Upper lobe of right lung (tissue), 1 donor: ENCODE data around the gene PIAS1. TPM values are rescaled to one million over a fixed set of nuclear protein-coding genes. Genes with fewer than 3 reads are reported as not detected.

Experiments
- ATAC-seq: fragments of 200-7000 bp; cut with Tn5 transposase; one replicate; pipeline ENCODE4 v1.9.1; 2020; ENCODE audit warnings: mild to moderate bottlenecking, moderate library complexity
- DNase-seq: peaks from one replicate; pipeline ENCODE4 v3.0.0-alpha.2; 2020
- H3K27ac ChIP-seq: fragments of 200-600 bp; one replicate; pipeline ENCODE4 v1.8.0; 2022
- H3K27me3 ChIP-seq: fragments of 200-600 bp; one replicate; pipeline ENCODE4 v1.8.0; 2022; ENCODE audit warnings: mild to moderate bottlenecking
- H3K36me3 ChIP-seq: fragments of 200-600 bp; one replicate; pipeline ENCODE4 v1.8.0; 2022
- H3K4me1 ChIP-seq: fragments of 200-600 bp; one replicate; pipeline ENCODE4 v1.8.0; 2022
- H3K4me3 ChIP-seq: fragments of 200-600 bp; one replicate; pipeline ENCODE4 v1.8.0; 2022; ENCODE audit warnings: mild to moderate bottlenecking
- H3K9me3 ChIP-seq: fragments of 200-600 bp; one replicate; pipeline ENCODE4 v1.8.0; 2022
- intact Hi-C: fragments of 100-400 bp; cut with DNase I; formaldehyde crosslinking; loops from one replicate; pipeline ENCODE4 v1.11.0; 2022
- total RNA-seq: library from RNA; stranded (reverse); fragmentation: NEBNext Ultra II Directional; extraction: Animal tissue kit (Norgen Biotek cat#: 25700); gene quantifications from one replicate; pipeline ENCODE4 v1.2.1, GENCODE V29; 2021
- TF ChIP-seq, protein P1 (sequence below): fragments of 200-600 bp; IDR thresholded peaks from one replicate; pipeline ENCODE4 v1.8.0; 2022; ENCODE audit warnings: antibody characterized with exemption
- donor health status: DM: no; HTN: yes; CAD: no; lungs with severe emphysema.

Gene PIAS1
- total RNA-seq, 1 donor from 2014 or later, result 62.0 TPM

DNA sequence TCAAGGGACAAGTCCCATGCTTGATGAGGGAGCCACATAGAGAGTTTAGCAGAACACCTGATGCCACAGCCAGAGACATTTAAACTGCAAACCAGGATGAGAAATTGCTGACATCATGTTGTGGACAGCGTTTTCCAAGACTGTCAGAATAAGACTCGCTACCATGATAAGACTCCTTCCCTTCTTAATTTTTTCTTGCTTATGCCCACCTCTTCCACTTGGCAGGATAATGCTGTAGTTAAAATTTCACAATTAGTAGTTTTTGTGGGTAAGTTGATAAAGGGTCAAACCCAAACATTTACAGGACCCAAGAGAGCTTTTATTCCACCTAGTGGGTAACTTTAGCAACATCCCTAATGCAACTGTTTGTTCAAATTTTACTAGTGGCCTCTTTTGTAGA lies 3.0 kb upstream of the PIAS1 start:
- H3K36me3 ChIP-seq, result no peaks in the 10 kb centered on the region
- peaks cover 9% of the 10 kb centered on the region for H3K4me1 ChIP-seq
- no peak overlapping the region for H3K4me3 ChIP-seq
- H3K27ac ChIP-seq, result no peak overlapping the region
- TF ChIP-seq, protein P1, sequence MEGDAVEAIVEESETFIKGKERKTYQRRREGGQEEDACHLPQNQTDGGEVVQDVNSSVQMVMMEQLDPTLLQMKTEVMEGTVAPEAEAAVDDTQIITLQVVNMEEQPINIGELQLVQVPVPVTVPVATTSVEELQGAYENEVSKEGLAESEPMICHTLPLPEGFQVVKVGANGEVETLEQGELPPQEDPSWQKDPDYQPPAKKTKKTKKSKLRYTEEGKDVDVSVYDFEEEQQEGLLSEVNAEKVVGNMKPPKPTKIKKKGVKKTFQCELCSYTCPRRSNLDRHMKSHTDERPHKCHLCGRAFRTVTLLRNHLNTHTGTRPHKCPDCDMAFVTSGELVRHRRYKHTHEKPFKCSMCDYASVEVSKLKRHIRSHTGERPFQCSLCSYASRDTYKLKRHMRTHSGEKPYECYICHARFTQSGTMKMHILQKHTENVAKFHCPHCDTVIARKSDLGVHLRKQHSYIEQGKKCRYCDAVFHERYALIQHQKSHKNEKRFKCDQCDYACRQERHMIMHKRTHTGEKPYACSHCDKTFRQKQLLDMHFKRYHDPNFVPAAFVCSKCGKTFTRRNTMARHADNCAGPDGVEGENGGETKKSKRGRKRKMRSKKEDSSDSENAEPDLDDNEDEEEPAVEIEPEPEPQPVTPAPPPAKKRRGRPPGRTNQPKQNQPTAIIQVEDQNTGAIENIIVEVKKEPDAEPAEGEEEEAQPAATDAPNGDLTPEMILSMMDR, result no peak
- intact Hi-C loops, result no loop called here
- DNase-seq (no peak), ATAC-seq (no peak)
- H3K9me3 ChIP-seq, result no peaks in the 10 kb centered on the region
- H3K27me3 ChIP-seq, result no peaks in the 10 kb centered on the region

DNA sequence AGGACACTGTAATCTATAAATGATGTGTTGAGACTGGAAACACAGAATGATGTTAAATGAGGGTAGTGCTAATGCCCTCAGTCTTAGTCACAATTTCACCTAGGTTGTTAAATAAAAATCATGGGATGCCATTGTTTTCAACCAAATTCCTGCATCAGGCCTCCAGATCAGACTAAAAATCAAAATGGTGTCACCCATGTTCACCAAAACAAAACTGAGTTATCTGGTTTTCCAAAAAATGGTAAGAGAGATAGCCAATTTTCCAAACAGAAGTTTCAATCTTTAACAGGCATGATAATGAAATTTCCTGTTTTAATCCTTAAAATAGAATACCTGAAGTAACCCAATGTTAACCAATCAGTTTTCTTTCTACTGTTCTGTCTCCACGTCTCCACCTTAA lies 2.2 kb upstream of the PIAS1 start:
- Histone ChIP-seq H3K4me1 (peaks cover 15% of the 10 kb centered on the region), H3K4me3 (no peak overlapping the region), H3K9me3 (no peaks in the 10 kb centered on the region), H3K27me3 (no peaks in the 10 kb centered on the region), H3K27ac (no peak overlapping the region), H3K36me3 (no peaks in the 10 kb centered on the region)
- no peak for ATAC-seq
- DNase-seq, result no peak
- intact Hi-C loops, result no loop called here
- TF ChIP-seq, protein P1, result no peak

DNA sequence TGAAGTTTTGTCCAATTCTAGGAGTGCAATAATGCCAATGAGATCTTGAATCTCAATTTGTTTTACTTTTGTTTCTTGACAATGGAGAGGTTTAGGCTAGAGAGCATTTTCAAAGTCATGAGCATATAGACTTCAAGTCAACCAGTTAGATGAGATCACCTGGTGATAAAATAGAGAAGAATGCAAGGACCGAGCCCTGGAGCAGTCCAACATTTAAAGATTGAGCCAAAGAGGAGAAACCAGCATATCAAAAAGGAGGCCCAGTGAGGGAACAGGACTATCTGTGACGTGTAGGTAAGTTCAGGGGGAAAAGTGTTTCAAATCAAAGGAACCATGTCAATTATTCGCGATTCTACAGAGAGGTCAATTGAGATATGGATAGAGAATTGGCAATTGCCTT lies 1.7 kb upstream of the PIAS1 start:
- peaks cover 21% of the 10 kb centered on the region for H3K4me1 ChIP-seq
- intact Hi-C loops, result no loop called here

DNA sequence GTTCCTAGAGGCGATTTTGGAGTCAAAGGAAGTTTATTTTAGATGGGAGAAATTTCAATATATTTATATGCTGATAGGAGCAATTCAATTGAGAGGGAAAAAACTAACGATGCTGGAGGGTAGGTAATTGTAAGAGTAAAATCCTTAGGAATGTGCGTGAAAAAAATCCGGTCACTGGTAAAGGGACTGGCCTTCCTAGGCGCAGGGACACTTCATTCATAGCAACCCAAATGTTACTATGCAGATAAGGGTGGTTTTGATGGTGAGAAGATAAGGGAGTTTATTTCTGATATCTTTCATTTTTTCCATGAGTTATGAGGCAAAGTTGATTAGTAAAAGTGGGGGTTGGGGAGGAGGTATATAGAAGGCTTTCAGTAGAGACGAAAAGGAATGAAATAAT lies 1.1 kb upstream of the PIAS1 start:
- DNase-seq, result no peak
- H3K27me3 ChIP-seq, result no peaks in the 10 kb centered on the region
- no peak for ATAC-seq
- no peak overlapping the region for H3K27ac ChIP-seq
- H3K36me3 ChIP-seq, result no peaks in the 10 kb centered on the region
- intact Hi-C loops, result no loop called here
- TF ChIP-seq, protein P1, result no peak
- no peaks in the 10 kb centered on the region for H3K9me3 ChIP-seq
- no peak overlapping the region for H3K4me3 ChIP-seq
- peaks cover 25% of the 10 kb centered on the region for H3K4me1 ChIP-seq

More for the DNA sequence above, 1.7 kb upstream of the PIAS1 start:
- H3K4me3 ChIP-seq, result no peak overlapping the region
- DNase-seq (no peak), ATAC-seq (no peak)
- no peaks in the 10 kb centered on the region for H3K9me3 ChIP-seq
- H3K27ac ChIP-seq, result no peak overlapping the region
- H3K36me3 ChIP-seq, result no peaks in the 10 kb centered on the region
- TF ChIP-seq, protein P1, result no peak
- no peaks in the 10 kb centered on the region for H3K27me3 ChIP-seq

DNA sequence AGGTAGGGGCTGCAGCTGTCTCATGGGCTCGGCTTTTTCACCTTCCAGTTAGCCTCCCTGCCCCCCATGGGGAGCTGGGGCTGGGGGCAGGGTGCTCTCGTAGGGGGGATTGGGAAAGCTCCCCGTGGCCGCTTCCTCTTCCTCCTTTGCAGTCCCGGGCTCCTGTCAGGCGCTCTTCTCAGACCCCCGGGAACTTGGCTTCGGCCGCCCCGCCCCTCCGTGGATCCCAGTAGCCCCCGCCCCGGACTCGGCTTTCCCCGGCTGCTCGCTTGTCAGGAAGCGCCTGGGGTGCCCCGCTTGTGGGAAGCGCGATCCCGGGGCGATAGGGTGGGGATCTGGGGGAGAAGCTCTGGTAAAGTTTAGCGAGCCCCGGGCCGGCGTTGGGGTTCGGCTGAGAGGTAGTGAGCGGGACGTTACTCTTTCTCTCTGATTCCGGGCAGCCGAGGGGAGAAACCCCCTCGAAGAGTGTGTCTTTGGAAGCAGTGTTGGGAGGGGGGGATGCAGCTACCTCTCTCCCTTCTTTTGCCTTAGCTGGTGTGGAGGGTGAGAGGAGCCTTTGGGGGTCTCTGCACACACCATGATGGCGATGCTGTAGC lies 611 bp downstream of the PIAS1 start:
- ATAC-seq, result peak; percentile 82
- H3K27ac ChIP-seq, result peak overlapping the region; percentile 92
- intact Hi-C loops, result no loop called here
- peaks cover 31% of the 10 kb centered on the region for H3K4me1 ChIP-seq
- TF ChIP-seq, protein P1, result no peak
- H3K27me3 ChIP-seq, result no peaks in the 10 kb centered on the region
- H3K4me3 ChIP-seq, result peak overlapping the region; percentile 87
- no peaks in the 10 kb centered on the region for H3K36me3 ChIP-seq
- DNase-seq, result peak; percentile 87
- H3K9me3 ChIP-seq, result no peaks in the 10 kb centered on the region

DNA sequence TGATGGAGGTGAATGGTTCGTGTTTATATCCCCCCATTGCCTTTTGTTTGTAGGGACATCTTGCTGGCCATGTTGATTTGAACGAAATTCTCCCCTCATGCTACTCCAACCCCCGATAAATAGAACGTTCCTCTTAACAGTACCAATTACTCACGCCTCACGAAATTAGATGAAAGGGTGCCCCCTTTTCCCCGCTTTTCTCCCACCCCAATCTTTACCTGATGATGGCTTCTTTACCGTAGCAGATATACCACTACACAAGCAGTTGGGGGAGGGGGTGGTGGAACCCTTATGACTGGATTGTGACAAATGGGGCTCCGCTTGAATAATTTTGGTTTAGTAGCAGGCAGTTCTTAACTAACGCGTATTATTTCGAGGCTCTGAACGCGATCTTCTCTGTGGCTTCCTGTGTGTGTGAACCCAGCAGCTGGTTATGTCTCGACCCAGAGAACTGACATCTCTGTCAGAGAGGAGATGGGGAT lies 1.1 kb downstream of the PIAS1 start:
- peak overlapping the region; percentile 87 for H3K4me3 ChIP-seq
- no peaks in the 10 kb centered on the region for H3K36me3 ChIP-seq
- H3K4me1 ChIP-seq, result peaks cover 31% of the 10 kb centered on the region
- H3K27me3 ChIP-seq, result no peaks in the 10 kb centered on the region
- DNase-seq (no peak), ATAC-seq (peak; percentile 8)
- TF ChIP-seq, protein P1, result no peak
- H3K27ac ChIP-seq, result peak overlapping the region; percentile 92
- intact Hi-C loops, result no loop called here
- H3K9me3 ChIP-seq, result no peaks in the 10 kb centered on the region
